Osteocyte (in vitro differentiated cells): ENCODE measurements around the gene KAT6B. TPM values are rescaled to one million over a fixed set of nuclear protein-coding genes. Genes with fewer than 3 reads are reported as not detected.

Source experiments
- DNase-seq: peaks from one replicate; pipeline ENCODE4 v3.0.0; 2021; ENCODE audit warnings: mixed read lengths; ENCODE audit not compliant: unreplicated experiment; ENCODE audit errors: extremely low spot score
- H3K27ac Mint-ChIP-seq: one replicate; pipeline ENCODE4 v1.8.0; 2021; ENCODE audit warnings: mild to moderate bottlenecking, mixed read lengths; ENCODE audit not compliant: unreplicated experiment
- H3K27me3 Mint-ChIP-seq: one replicate; pipeline ENCODE4 v1.8.0; 2021; ENCODE audit warnings: mixed read lengths; ENCODE audit not compliant: unreplicated experiment
- H3K36me3 Mint-ChIP-seq: one replicate; pipeline ENCODE4 v1.8.0; 2021; ENCODE audit warnings: mixed read lengths; ENCODE audit not compliant: unreplicated experiment
- H3K4me1 Mint-ChIP-seq: one replicate; pipeline ENCODE4 v1.8.0; 2021; ENCODE audit warnings: mixed read lengths; ENCODE audit not compliant: unreplicated experiment
- H3K4me3 Mint-ChIP-seq: one replicate; pipeline ENCODE4 v1.8.0; 2021; ENCODE audit warnings: mild to moderate bottlenecking, moderate library complexity, mixed read lengths; ENCODE audit not compliant: unreplicated experiment
- H3K9me3 Mint-ChIP-seq: one replicate; pipeline ENCODE4 v1.8.0; 2021; ENCODE audit warnings: mixed read lengths; ENCODE audit not compliant: unreplicated experiment
- CTCF ChIP-seq: fragments of 200-600 bp; sonication (generic); IDR thresholded peaks from 2 replicates; pipeline ENCODE4 v1.5.0; 2021; ENCODE audit warnings: antibody characterized with exemption, mild to moderate bottlenecking, moderate library complexity
- total RNA-seq: library from RNA; stranded (reverse); gene quantifications from 2 replicates; pipeline ENCODE4 v1.2.1, GENCODE V29; 2021

Gene KAT6B
- total RNA-seq, 1 donor from 2014 or later: 28.2 TPM

- no peak for DNase-seq
- H3K4me1 Mint-ChIP-seq: peaks cover 43% of the 10 kb centered on the region
- no peak overlapping the region for H3K27ac Mint-ChIP-seq
- TF ChIP-seq CTCF: no peak
- no peak overlapping the region for H3K4me3 Mint-ChIP-seq
- H3K36me3 Mint-ChIP-seq: peaks cover 5% of the 10 kb centered on the region
- no peaks in the 10 kb centered on the region for H3K27me3 Mint-ChIP-seq
- peaks cover 11% of the 10 kb centered on the region for H3K9me3 Mint-ChIP-seq
Observed at GRCh38 chr10:74921744-74922143, 95.3 kb downstream of the KAT6B start.

- H3K9me3 Mint-ChIP-seq: peaks cover 11% of the 10 kb centered on the region
Observed at GRCh38 chr10:74922921-74923320, 96.5 kb downstream of the KAT6B start.

GRCh38 chr10:74923556-74923955 lies 97.2 kb downstream of the KAT6B start:
- Mint-ChIP-seq H3K27me3 (no peaks in the 10 kb centered on the region), H3K9me3 (peaks cover 11% of the 10 kb centered on the region), H3K4me1 (peaks cover 47% of the 10 kb centered on the region), H3K36me3 (peaks cover 5% of the 10 kb centered on the region), H3K27ac (no peak overlapping the region), H3K4me3 (no peak overlapping the region)
- no peak for TF ChIP-seq CTCF
- DNase-seq: no peak

More at GRCh38 chr10:74922921-74923320, 96.5 kb downstream of the KAT6B start:
- Mint-ChIP-seq H3K27ac (no peak overlapping the region), H3K36me3 (peaks cover 5% of the 10 kb centered on the region), H3K27me3 (no peaks in the 10 kb centered on the region), H3K4me3 (no peak overlapping the region), H3K4me1 (peaks cover 41% of the 10 kb centered on the region)
- TF ChIP-seq CTCF: no peak
- DNase-seq: no peak

- Mint-ChIP-seq H3K27ac (peak overlapping the region; percentile 2), H3K4me1 (peaks cover 55% of the 10 kb centered on the region), H3K4me3 (no peak overlapping the region), H3K36me3 (peaks cover 5% of the 10 kb centered on the region), H3K9me3 (peaks cover 11% of the 10 kb centered on the region), H3K27me3 (no peaks in the 10 kb centered on the region)
- TF ChIP-seq CTCF: no peak
- no peak for DNase-seq
Observed at GRCh38 chr10:74924251-74924963, 98.0 kb downstream of the KAT6B start.

- no peak for TF ChIP-seq CTCF
- Mint-ChIP-seq H3K4me3 (no peak overlapping the region), H3K27ac (no peak overlapping the region), H3K36me3 (no peaks in the 10 kb centered on the region), H3K4me1 (peaks cover 56% of the 10 kb centered on the region), H3K27me3 (no peaks in the 10 kb centered on the region), H3K9me3 (peaks cover 2% of the 10 kb centered on the region)
- no peak for DNase-seq
Observed at GRCh38 chr10:74925291-74925690, 98.9 kb downstream of the KAT6B start.
